ENCODE measurements around the gene FUCA1.

- TF ChIP-seq EZH2 (IDR thresholded peaks at IDR 0.05; ENCODE audit: borderline replicate concordance, low read depth, low read length, severe bottlenecking) (no peak), CTCF (IDR thresholded peaks at IDR 0.05; ENCODE audit: extremely low read depth in 1 of 2, insufficient read depth in 1 of 2, low read depth in 1 of 2, low read length in 2 of 2) (peak; percentile 19 to 31), MAX (IDR thresholded peaks at IDR 0.05; ENCODE audit: insufficient read depth, insufficient read length) (no peak), POLR2A (IDR thresholded peaks at IDR 0.05; ENCODE audit: low read depth, low read length) (no peak), POLR2AphosphoS5 (IDR thresholded peaks at IDR 0.05; ENCODE audit: insufficient read depth, low read depth, low read length) (no peak), JUN (IDR thresholded peaks at IDR 0.05; ENCODE audit: borderline replicate concordance, insufficient read depth, insufficient read length, low read depth) (no peak), FOS (IDR thresholded peaks at IDR 0.05; ENCODE audit: borderline replicate concordance, insufficient read depth, low read length) (no peak), MYC (IDR thresholded peaks at IDR 0.05; ENCODE audit: low read depth, low read length) (no peak), GATA2 (IDR thresholded peaks at IDR 0.05; ENCODE audit: insufficient read depth, insufficient read length, low read depth, low read length) (no peak)
These were observed 13.5 kb downstream of the FUCA1 start for GRCh38 chr1:23854568-23854967.
